ENCODE measurements around the gene SCARB1.

GRCh38 chr12:124863416-124864325 lies at the start of gene SCARB1:
- TF ChIP-seq EZH2 (IDR thresholded peaks at IDR 0.05; ENCODE audit: borderline replicate concordance, low read depth, low read length, severe bottlenecking) (no peak), CTCF (IDR thresholded peaks at IDR 0.05; ENCODE audit: borderline replicate concordance, extremely low read depth, low read length, poor library complexity, severe bottlenecking) (no peak)

All from DND-41 (cell line).